Mesothelial cell of epicardium (in vitro differentiated cells): ENCODE data around the gene NCKAP1. TPM values are rescaled to one million over a fixed set of nuclear protein-coding genes. Genes with fewer than 3 reads are reported as not detected.
A peak's percentile ranks its signal among the peaks of the same experiment; 100 is the strongest.

ENCODE experiments used
- DNase-seq, 2 experiments: peaks; one replicate each; pipeline ENCODE4 v3.0.0; 2021; ENCODE audit warnings: low spot score in 2 of 2; ENCODE audit not compliant: unreplicated experiment in 2 of 2
- H3K27ac Mint-ChIP-seq: 2 replicates; pipeline ENCODE4 v1.8.0; 2021; ENCODE audit warnings: mixed read lengths
- H3K27me3 Mint-ChIP-seq: 2 replicates; pipeline ENCODE4 v1.8.0; 2021; ENCODE audit warnings: low read depth, mixed read lengths
- H3K36me3 Mint-ChIP-seq: 2 replicates; pipeline ENCODE4 v1.8.0; 2021; ENCODE audit warnings: mixed read lengths
- H3K4me1 Mint-ChIP-seq: 2 replicates; pipeline ENCODE4 v1.8.0; 2021; ENCODE audit warnings: mixed read lengths
- H3K4me3 Mint-ChIP-seq: 2 replicates; pipeline ENCODE4 v1.8.0; 2021; ENCODE audit warnings: mild to moderate bottlenecking, moderate library complexity, mixed read lengths
- H3K9me3 Mint-ChIP-seq: 2 replicates; pipeline ENCODE4 v1.8.0; 2021; ENCODE audit warnings: mixed read lengths
- total RNA-seq: library from RNA; stranded (reverse); gene quantifications from 3 replicates; pipeline ENCODE4 v1.2.1, GENCODE V29; 2021
- TF ChIP-seq, protein P1 (sequence below): fragments of 200-600 bp; sonication (generic); IDR thresholded peaks from one replicate; pipeline ENCODE4 v1.5.0; 2021; ENCODE audit warnings: antibody characterized with exemption; ENCODE audit not compliant: unreplicated experiment

NCKAP1 gene
- total RNA-seq, 1 donor from 2014 or later = 104 TPM

DNA sequence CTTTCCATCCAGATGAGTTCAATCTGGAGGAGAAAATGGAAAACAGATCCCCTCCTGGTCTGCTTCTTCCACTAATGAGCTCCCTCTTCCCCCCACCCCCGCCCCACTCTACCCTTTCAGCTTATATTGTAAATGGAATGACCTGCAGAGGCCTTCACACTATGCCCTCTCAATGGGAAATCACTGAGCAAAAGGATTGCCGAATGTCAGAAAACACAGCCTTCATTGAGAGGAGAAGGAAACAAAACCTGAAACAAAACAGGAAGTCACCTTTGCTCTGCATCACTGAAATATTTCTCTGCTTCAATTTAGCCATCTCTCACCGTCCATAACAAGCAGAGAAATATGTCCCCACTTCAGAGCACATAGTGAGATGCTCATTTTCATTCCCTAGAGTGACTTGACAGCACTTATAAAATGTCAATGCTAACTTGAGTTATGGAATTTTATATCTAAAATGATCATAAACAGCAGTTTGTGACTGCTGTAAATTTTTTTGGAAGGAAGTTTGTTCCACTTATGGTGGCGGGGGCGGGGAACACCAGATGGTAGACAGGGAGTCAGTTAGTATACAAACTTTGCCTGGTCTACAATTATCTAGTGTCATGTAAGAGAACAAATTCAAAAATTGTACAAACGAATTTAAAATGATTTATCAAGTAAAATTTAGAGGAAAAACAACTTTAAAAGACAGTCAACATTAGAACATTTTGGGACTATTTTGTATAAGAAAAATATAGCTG lies 170.0 kb downstream of the NCKAP1 start:
- peak overlapping the region; percentile 84 for H3K4me3 Mint-ChIP-seq
- no peaks in the 10 kb centered on the region for H3K36me3 Mint-ChIP-seq
- DNase-seq = no peak
- H3K27ac Mint-ChIP-seq = no peak overlapping the region
- H3K27me3 Mint-ChIP-seq = peaks cover 2% of the 10 kb centered on the region
- peaks cover 44% of the 10 kb centered on the region for H3K4me1 Mint-ChIP-seq
- TF ChIP-seq, protein P1, sequence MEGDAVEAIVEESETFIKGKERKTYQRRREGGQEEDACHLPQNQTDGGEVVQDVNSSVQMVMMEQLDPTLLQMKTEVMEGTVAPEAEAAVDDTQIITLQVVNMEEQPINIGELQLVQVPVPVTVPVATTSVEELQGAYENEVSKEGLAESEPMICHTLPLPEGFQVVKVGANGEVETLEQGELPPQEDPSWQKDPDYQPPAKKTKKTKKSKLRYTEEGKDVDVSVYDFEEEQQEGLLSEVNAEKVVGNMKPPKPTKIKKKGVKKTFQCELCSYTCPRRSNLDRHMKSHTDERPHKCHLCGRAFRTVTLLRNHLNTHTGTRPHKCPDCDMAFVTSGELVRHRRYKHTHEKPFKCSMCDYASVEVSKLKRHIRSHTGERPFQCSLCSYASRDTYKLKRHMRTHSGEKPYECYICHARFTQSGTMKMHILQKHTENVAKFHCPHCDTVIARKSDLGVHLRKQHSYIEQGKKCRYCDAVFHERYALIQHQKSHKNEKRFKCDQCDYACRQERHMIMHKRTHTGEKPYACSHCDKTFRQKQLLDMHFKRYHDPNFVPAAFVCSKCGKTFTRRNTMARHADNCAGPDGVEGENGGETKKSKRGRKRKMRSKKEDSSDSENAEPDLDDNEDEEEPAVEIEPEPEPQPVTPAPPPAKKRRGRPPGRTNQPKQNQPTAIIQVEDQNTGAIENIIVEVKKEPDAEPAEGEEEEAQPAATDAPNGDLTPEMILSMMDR = no peak
- H3K9me3 Mint-ChIP-seq = peaks cover 5% of the 10 kb centered on the region

DNA sequence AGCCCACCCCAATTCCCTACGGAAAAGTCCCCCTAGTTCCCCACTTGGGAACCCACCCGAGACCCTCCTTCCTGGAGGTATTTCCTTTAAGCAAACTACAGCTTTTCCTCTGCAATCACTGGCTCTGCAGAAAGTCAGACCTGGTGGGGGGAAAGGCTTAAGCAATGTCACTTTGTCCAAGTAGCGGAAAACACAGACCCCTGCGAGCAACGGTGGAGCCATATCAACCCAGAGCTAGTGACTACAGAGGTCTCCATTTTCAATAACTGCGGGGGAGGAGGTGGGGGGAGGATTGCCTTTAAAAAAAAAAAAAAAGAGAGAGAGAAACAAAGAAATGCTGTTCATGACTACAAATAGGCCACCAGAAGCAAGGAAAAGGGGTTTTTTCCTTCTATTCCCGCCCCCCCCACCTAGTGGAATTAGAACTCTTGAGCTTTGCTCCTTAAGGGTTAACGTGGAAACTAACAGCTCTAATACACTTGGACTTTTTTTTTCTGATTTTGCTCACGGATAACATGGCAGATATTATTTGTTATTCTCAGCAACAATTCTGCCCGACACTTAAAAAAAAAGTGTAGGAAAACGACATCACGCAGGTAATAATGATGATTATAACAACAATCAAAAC lies 170.7 kb downstream of the NCKAP1 start:
- H3K36me3 Mint-ChIP-seq = no peaks in the 10 kb centered on the region
- peaks cover 46% of the 10 kb centered on the region for H3K4me1 Mint-ChIP-seq
- peaks cover 2% of the 10 kb centered on the region for H3K27me3 Mint-ChIP-seq
- DNase-seq = no peak
- no peaks in the 10 kb centered on the region for H3K9me3 Mint-ChIP-seq
- H3K27ac Mint-ChIP-seq = peak overlapping the region; percentile 48
- TF ChIP-seq, protein P1 = no peak
- H3K4me3 Mint-ChIP-seq = peak overlapping the region; percentile 84

DNA sequence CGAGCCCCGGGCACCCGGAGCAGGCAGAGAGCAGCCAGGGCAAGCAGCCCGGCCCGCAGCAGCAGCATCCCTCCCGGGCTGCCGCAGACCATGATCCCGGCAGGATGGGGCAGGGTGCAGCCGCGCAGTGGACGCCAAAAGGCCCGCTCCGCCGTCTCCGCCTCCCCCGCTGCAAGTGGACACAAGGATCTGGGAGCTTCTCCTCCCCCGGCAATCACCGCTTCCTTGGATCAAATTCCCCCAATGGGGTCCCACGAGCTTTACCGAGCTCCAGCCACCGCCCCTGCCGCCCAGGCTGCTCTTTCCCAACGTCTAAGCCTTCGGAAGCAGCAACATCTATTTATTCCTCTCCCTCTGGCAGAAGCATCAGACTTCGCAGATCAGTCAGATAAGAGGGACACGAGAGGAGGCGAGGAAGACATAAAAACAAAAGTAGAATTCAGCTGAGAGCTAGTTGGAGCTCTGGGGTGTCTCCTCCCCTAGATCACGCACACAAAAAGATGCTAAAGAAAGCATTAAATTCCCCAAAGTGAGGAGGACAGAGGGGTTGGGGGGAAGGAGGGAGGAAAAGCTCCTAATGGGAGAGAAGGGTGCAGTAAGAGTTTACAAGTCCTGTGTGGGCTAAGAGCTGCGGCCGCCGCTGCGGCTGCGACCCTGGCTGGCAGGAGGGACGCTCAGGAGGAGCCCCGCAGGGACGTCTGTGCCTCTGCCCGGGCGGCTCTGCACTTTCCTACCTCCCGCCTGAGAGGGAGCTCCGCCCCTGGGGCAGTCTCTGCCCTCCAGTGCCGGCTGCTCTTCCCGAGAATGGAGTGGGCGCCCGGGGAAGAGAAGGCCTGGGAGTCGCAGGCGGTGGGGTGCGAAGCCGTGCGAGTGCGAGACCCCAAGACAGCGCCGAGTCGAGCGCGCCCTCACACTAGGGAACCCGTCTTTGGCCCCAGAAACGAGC lies 171.5 kb downstream of the NCKAP1 start, which contains the start of gene FRZB:
Gene FRZB (minus strand): TSS at position 177 of the 946 bp plus-strand sequence. CDS start 85 bp downstream, at position 92.
- H3K36me3 Mint-ChIP-seq = no peaks in the 10 kb centered on the region
- H3K4me3 Mint-ChIP-seq = peak within 1 kb of the TSS; percentile 84
- DNase-seq = peak; percentile 42 to 77
- peak within 1 kb of the TSS; percentile 85 for H3K27ac Mint-ChIP-seq
- no peaks in the 10 kb centered on the region for H3K9me3 Mint-ChIP-seq
- TF ChIP-seq, protein P1 = no peak
- peaks cover 52% of the 10 kb centered on the region for H3K4me1 Mint-ChIP-seq
- peaks cover 2% of the 10 kb centered on the region for H3K27me3 Mint-ChIP-seq

DNA sequence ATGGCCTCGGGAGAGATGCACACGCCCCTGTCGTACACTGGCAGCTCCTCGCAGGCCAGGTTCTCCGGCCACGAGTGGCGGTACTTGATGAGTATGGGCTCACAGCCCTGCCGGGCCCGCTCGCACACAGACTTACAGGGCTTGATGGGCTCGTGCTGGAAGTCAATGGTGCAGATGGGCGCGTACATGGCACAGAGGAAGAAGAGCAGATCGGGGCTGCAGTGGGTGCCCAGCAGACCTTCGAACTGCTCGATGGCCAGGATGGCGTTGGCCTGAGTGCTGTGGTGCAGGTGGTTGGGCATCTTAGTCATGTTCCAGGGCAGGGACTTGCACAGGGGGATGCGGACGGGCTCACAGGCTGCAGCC lies 172.2 kb downstream of the NCKAP1 start:
- Mint-ChIP-seq H3K9me3 (no peaks in the 10 kb centered on the region), H3K27ac (peak overlapping the region; percentile 38), H3K4me3 (peak overlapping the region; percentile 84), H3K36me3 (no peaks in the 10 kb centered on the region), H3K27me3 (peaks cover 2% of the 10 kb centered on the region), H3K4me1 (peaks cover 52% of the 10 kb centered on the region)
- TF ChIP-seq, protein P1 = no peak
- no peak for DNase-seq

DNA sequence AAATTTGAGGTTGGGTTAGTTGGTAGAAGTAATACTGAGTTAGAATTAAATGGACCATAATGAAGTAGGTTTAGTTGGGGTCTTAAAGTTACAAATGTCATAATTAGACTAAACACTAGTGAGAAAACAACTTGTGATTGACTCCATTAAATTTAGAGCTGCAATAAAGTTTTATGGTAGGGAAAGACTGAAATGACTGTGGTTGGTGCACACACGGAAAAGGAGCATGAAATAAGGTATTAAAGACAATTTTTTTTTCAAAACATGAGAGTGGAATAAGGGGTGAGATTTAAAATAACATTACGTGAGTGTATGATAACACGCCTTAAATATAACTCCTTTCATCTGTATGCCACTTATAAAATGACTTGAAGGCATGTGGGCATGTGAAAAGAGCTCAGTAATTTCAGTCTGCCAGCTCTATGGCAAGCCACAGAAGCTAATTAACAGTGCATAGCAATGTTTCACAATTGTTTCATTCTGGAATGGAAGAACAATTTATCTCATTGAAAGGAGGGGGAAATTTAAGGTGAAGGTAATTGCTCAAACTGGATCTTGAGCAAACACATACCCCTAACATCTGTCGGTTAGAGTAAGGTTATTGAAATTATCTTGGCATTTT lies 173.2 kb downstream of the NCKAP1 start:
- Mint-ChIP-seq H3K36me3 (no peaks in the 10 kb centered on the region), H3K9me3 (no peaks in the 10 kb centered on the region), H3K4me3 (peak overlapping the region; percentile 84), H3K27me3 (peaks cover 2% of the 10 kb centered on the region), H3K4me1 (peaks cover 52% of the 10 kb centered on the region), H3K27ac (no peak overlapping the region)
- DNase-seq = no peak
- TF ChIP-seq, protein P1 = no peak
